Gastrocnemius medialis (tissue), 4 donors: ENCODE data around the gene TCHHL1. TPM values are rescaled to one million over a fixed set of nuclear protein-coding genes. Genes with fewer than 3 reads are reported as not detected.

ENCODE experiments used
- ATAC-seq, 2 donors: fragments of 150-250 bp; one replicate each; pipeline ENCODE4 v1.9.1; 2016
- DNase-seq, 2 donors: peaks; one replicate each; pipeline ENCODE4 v3.0.0-alpha.2; 2019
- H3K27ac ChIP-seq, 4 donors: fragments of 200-600 bp; sonication (generic); 1 replicate in 1 of 4; 2 replicates in 3 of 4; pipeline ENCODE4 v1.5.1; 2016 to 2018; ENCODE audit warnings: mild to moderate bottlenecking in 2 of 4, moderate library complexity in 1 of 4
- H3K27me3 ChIP-seq, 3 donors: fragments of 200-600 bp; sonication (generic) in 2 of 3; 1 replicate in 1 of 3; 2 replicates in 2 of 3; pipeline versions ENCODE4 v1.5.1 to v1.6.0; 2016 to 2019; ENCODE audit warnings: mild to moderate bottlenecking in 1 of 3, moderate library complexity in 1 of 3
- H3K36me3 ChIP-seq, 2 donors: fragments of 200-600 bp; sonication (generic) in 1 of 2; one replicate each; pipeline ENCODE4 v1.5.1; 2017 to 2018
- H3K4me1 ChIP-seq, 2 donors: fragments of 200-600 bp; sonication (generic) in 1 of 2; one replicate each; pipeline ENCODE4 v1.5.1; 2016 to 2017; ENCODE audit warnings: mild to moderate bottlenecking in 2 of 2
- H3K4me3 ChIP-seq, 4 donors: fragments of 200-600 bp; sonication (generic) in 3 of 4; 1 replicate in 1 of 4; 2 replicates in 3 of 4; pipeline ENCODE4 v1.5.1; 2016 to 2019; ENCODE audit warnings: mild to moderate bottlenecking in 2 of 4
- H3K9me3 ChIP-seq, 3 donors: fragments of 200-600 bp; sonication (generic) in 2 of 3; 1 replicate in 1 of 3; 2 replicates in 2 of 3; pipeline ENCODE4 v1.5.1; 2016 to 2019
- CTCF ChIP-seq, 5 experiments: fragments of 450-650 bp in 3 of 5; fragments of 200-600 bp in 2 of 5; sonication (generic) in 2 of 5; IDR thresholded peaks in 4 of 5; conservative IDR thresholded peaks in 1 of 5; 1 replicate in 4 of 5; 2 replicates in 1 of 5; pipeline ENCODE4 v1.5.1; 2016 to 2019; ENCODE audit warnings: antibody characterized with exemption in 5 of 5, mild to moderate bottlenecking in 3 of 5, moderate library complexity in 3 of 5
- POLR2A ChIP-seq, 2 donors: fragments of 450-650 bp; IDR thresholded peaks; one replicate each; pipeline ENCODE4 v1.6.1; 2017; ENCODE audit warnings: antibody characterized with exemption in 2 of 2, mild to moderate bottlenecking in 2 of 2, moderate library complexity in 2 of 2
- in situ Hi-C, 4 donors: fragments of 200-750 bp; cut with MboI; loops; one replicate each; pipeline versions ENCODE4 v1.15.0 to v1.8.0; 2017; ENCODE audit warnings: low sequenced_read_pairs in 4 of 4
- intact Hi-C: fragments of 100-400 bp; cut with DNase I; formaldehyde crosslinking; loops from one replicate; pipeline ENCODE4 v1.15.1; 2023; ENCODE audit warnings: low total_unique reads
- total RNA-seq, 4 donors: library from RNA; depleted of rRNA; stranded (reverse); fragments of >200 nt; gene quantifications; one replicate each; pipeline versions ENCODE4 v1.1.0 to v1.2.3, GENCODE V29; 2016

The TCHHL1 gene
- total RNA-seq, 4 donors from 2014 or later = not detected

DNA sequence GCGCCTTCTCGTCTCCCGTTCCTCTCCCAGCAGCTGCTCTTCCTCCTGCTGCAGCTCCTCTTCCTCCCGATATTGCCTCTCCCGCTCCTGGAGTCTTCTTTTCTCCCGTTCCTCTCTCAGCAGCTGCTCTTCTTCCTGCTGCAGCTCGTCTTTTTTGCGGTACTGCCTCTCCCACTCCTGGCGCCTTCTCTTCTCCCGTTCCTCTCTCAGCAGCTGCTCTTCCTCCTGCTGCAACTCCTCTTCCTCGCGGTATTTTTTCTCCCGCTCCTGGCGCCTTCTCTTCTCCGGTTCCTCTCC lies 21.1 kb upstream of the TCHHL1 start:
- no peaks in the 10 kb centered on the region for H3K36me3 ChIP-seq
- H3K9me3 ChIP-seq = peaks cover 0 to 12% (median 0%) of the 10 kb centered on the region in 3 donors
- DNase-seq (no peak), ATAC-seq (no peak)
- TF ChIP-seq CTCF (IDR thresholded peaks at IDR 0.05 in 4 of 5, conservative IDR thresholded peaks at IDR 0.05 in 1 of 5) (no peak), POLR2A (IDR thresholded peaks at IDR 0.05) (no peak)
- in situ Hi-C loops (loop anchor here in 1 of 4 donors (10.0 kb wide), 1 partner anchor 55 kb away; no protein-coding TSS in a partner anchor), intact Hi-C loops (no loop called here)
- H3K4me3 ChIP-seq = peak overlapping the region; percentile 36 to 52 (median 48)
- no peak overlapping the region for H3K27ac ChIP-seq
- H3K4me1 ChIP-seq = peaks cover 5 to 14% of the 10 kb centered on the region in 2 donors
- H3K27me3 ChIP-seq = peaks cover 83 to 92% (median 90%) of the 10 kb centered on the region in 3 donors

DNA sequence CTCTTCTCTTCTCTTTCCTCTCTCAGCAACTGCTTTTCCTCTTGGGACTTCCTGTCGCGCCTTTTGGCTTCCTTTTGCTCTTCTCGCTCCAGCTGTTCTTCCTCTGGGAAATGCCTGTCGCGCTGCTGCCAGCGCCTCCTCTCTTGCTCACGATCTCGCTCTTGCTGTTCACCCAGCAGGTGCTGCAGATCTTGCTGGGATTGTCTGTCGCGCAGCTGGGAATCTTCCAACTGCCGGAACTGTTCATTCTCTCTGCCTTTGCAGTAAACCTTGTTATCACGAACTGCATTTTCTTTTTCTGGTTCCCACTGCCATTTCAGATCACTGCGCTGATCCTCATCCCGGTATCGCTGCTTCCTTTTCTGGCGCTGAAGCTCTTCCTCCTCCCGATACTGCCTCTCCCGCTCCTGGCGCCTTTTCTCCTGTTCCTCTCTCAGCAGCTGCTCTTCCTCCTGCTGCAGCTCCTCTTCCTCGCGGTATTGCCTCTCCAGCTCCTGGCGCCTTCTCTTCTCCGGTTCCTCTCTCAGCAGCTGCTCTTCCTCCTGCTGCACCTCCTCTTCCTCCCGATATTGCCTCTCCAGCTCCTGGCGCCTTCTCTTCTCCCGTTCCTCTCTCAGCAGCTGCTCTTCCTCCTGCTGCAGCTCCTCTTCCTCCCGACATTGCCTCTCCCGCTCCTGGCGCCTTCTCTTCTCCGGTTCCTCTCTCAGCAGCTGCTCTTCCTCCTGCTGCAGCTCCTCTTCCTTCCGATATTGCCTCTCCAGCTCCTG lies 20.6 kb upstream of the TCHHL1 start:
- peak overlapping the region in 3 of 4 donors; percentile 47 to 52 (median 48) for H3K4me3 ChIP-seq
- H3K4me1 ChIP-seq = peaks cover 5 to 14% of the 10 kb centered on the region in 2 donors
- no peak for TF ChIP-seq POLR2A (IDR thresholded peaks at IDR 0.05)
- TF ChIP-seq CTCF (IDR thresholded peaks at IDR 0.05 in 4 of 5, conservative IDR thresholded peaks at IDR 0.05 in 1 of 5) = no peak
- H3K36me3 ChIP-seq = no peaks in the 10 kb centered on the region
- no peak for DNase-seq
- in situ Hi-C loops = loop anchor here in 1 of 4 donors (10.0 kb wide), 1 partner anchor 55 kb away; no protein-coding TSS in a partner anchor
- no peak overlapping the region for H3K27ac ChIP-seq
- ATAC-seq = no peak
- intact Hi-C loops = no loop called here
- H3K27me3 ChIP-seq = peaks cover 82 to 89% (median 88%) of the 10 kb centered on the region in 3 donors
- peaks cover 0 to 12% (median 0%) of the 10 kb centered on the region in 3 donors for H3K9me3 ChIP-seq

DNA sequence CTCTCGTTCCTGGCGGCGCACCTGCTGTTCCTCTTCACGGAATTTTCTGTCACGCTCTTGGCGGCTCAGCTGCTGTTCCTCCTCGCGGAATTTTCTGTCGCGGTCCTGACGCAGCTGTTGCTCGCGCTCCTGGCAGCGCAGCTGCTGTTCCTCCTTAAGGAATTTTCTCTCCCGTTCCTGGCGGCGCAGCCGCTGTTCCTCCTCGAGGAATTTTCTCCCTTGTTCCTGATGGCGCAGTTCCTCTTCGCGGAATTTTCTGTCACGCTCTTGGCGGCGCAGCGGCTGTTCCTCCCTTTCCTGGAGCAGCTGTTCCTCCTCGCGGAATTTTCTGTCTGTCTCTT lies 20.0 kb upstream of the TCHHL1 start:
- Histone ChIP-seq H3K27me3 (peaks cover 81 to 83% (median 83%) of the 10 kb centered on the region in 3 donors), H3K4me1 (peaks cover 5 to 14% of the 10 kb centered on the region in 2 donors), H3K27ac (no peak overlapping the region), H3K4me3 (peak overlapping the region in 3 of 4 donors; percentile 20 to 52 (median 48)), H3K36me3 (no peaks in the 10 kb centered on the region), H3K9me3 (peaks cover 0 to 12% (median 0%) of the 10 kb centered on the region in 3 donors)
- DNase-seq = no peak
- no peak for ATAC-seq
- TF ChIP-seq CTCF (IDR thresholded peaks at IDR 0.05 in 4 of 5, conservative IDR thresholded peaks at IDR 0.05 in 1 of 5) (no peak), POLR2A (IDR thresholded peaks at IDR 0.05) (no peak)
- in situ Hi-C loops = loop anchor here in 1 of 4 donors (10.0 kb wide), 1 partner anchor 56 kb away; no protein-coding TSS in a partner anchor
- intact Hi-C loops = no loop called here

DNA sequence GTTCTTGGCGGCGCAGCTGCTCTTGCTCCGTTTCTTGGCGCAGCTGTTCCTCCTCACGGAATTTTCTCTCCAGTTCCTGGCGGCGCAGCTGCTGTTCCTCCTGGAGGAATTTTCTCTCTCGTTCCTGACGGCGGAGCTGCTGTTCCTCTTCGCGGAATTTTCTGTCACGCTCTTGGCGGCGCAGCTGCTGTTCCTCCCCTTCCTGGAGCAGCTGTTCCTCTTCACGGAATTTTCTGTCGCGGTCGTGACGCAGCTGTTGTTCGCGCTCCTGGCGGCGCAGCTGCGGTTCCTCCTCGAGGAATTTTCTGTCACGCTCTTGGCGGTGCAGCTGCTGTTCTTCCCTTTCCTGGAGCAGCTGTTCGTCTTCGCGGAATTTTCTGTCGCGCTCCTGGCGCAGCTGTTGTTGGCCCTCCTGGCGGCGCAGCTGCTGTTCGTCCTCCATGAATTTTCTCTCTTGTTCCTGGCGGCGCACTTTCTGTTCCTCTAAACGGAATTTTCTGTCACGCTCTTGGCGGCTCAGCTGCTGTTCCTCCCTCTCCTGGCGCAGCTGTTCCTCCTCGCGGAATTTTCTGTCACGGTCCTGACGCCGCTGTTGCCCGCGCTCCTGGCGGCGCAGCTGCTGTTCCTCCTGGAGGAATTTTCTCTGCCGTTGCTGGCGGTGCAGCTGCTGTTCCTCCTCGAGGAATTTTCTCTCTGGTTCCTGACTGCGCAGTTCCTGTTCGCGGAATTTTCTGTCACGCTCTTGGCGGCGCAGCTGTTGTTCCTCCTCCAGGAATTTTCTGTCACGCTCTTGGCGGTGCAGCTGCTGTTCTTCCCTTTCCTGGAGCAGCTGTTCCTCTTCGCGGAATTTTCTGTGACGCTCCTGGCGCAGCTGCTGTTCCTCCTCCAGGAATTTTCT lies 19.4 kb upstream of the TCHHL1 start:
- no peak for ATAC-seq
- peak overlapping the region in 2 of 4 donors; percentile 20 to 52 for H3K4me3 ChIP-seq
- H3K9me3 ChIP-seq = peaks cover 0 to 12% (median 0%) of the 10 kb centered on the region in 3 donors
- H3K27ac ChIP-seq = no peak overlapping the region
- peaks cover 76 to 82% (median 81%) of the 10 kb centered on the region in 3 donors for H3K27me3 ChIP-seq
- in situ Hi-C loops (loop anchor here in 1 of 4 donors (10.0 kb wide), 1 partner anchor 57 kb away; no protein-coding TSS in a partner anchor), intact Hi-C loops (no loop called here)
- DNase-seq = no peak
- H3K4me1 ChIP-seq = peaks cover 5 to 14% of the 10 kb centered on the region in 2 donors
- H3K36me3 ChIP-seq = no peaks in the 10 kb centered on the region
- TF ChIP-seq POLR2A (IDR thresholded peaks at IDR 0.05) (no peak), CTCF (IDR thresholded peaks at IDR 0.05 in 4 of 5, conservative IDR thresholded peaks at IDR 0.05 in 1 of 5) (no peak)
